ENCODE data around the gene VCPKMT. TPM values are rescaled to one million over a fixed set of nuclear protein-coding genes. Genes with fewer than 3 reads are reported as not detected.

Gene VCPKMT
- total RNA-seq, 4 donors from 2014 or later = 0.51 to 14.7 (median 10.9) TPM

GRCh38 chr14:50113381-50114035 is 2.9 kb downstream of the VCPKMT start:
- no peaks in the 10 kb centered on the region for H3K27me3 ChIP-seq
- intact Hi-C loops (cut with DNase I; ENCODE audit: low total_unique reads) = no loop called here
- H3K36me3 ChIP-seq = no peaks in the 10 kb centered on the region
- peaks cover 0 to 4% of the 10 kb centered on the region in 2 donors for H3K4me1 ChIP-seq
- H3K9me3 ChIP-seq = no peaks in the 10 kb centered on the region
- DNase-seq = no peak
- no peak overlapping the region for H3K27ac ChIP-seq
- TF ChIP-seq POLR2A (IDR thresholded peaks at IDR 0.05) (no peak), CTCF (IDR thresholded peaks at IDR 0.05) (no peak)
- no peak overlapping the region for H3K4me3 ChIP-seq

- no peak for TF ChIP-seq POLR2A (IDR thresholded peaks at IDR 0.05)
- TF ChIP-seq CTCF (IDR thresholded peaks at IDR 0.05) = no peak
- DNase-seq = no peak
- no peak overlapping the region for H3K27ac ChIP-seq
- intact Hi-C loops (cut with DNase I; ENCODE audit: low total_unique reads) = no loop called here
- H3K9me3 ChIP-seq = no peaks in the 10 kb centered on the region
- H3K36me3 ChIP-seq = no peaks in the 10 kb centered on the region
- no peaks in the 10 kb centered on the region for H3K27me3 ChIP-seq
- no peaks in the 10 kb centered on the region for H3K4me1 ChIP-seq
- H3K4me3 ChIP-seq = no peak overlapping the region
Observed at GRCh38 chr14:50110323-50111037, 5.9 kb downstream of the VCPKMT start.

GRCh38 chr14:50109342-50109741 is 7.0 kb downstream of the VCPKMT start:
- no peaks in the 10 kb centered on the region for H3K4me1 ChIP-seq
- H3K9me3 ChIP-seq = no peaks in the 10 kb centered on the region
- TF ChIP-seq CTCF (IDR thresholded peaks at IDR 0.05) (no peak), POLR2A (IDR thresholded peaks at IDR 0.05) (no peak)
- no peaks in the 10 kb centered on the region for H3K27me3 ChIP-seq
- H3K27ac ChIP-seq = no peak overlapping the region
- DNase-seq = no peak
- H3K4me3 ChIP-seq = no peak overlapping the region
- no peaks in the 10 kb centered on the region for H3K36me3 ChIP-seq
- intact Hi-C loops (cut with DNase I; ENCODE audit: low total_unique reads) = loop anchor here (10.0 kb wide), 2 partner anchors 215 to 245 kb away; partner anchors contain the start of gene ARF6

- Histone ChIP-seq H3K36me3 (no peaks in the 10 kb centered on the region), H3K27me3 (no peaks in the 10 kb centered on the region), H3K9me3 (no peaks in the 10 kb centered on the region), H3K27ac (no peak overlapping the region), H3K4me1 (no peaks in the 10 kb centered on the region), H3K4me3 (no peak overlapping the region)
- TF ChIP-seq POLR2A (IDR thresholded peaks at IDR 0.05) = no peak
- no peak for TF ChIP-seq CTCF (IDR thresholded peaks at IDR 0.05)
- no peak for DNase-seq
- intact Hi-C loops (cut with DNase I; ENCODE audit: low total_unique reads) = loop anchor here (10.0 kb wide), 2 partner anchors 213 to 243 kb away; partner anchors contain the start of gene ARF6
Observed at GRCh38 chr14:50107850-50108249, 8.5 kb downstream of the VCPKMT start.

GRCh38 chr14:50106178-50106577 is 10.2 kb downstream of the VCPKMT start:
- Histone ChIP-seq H3K27me3 (no peaks in the 10 kb centered on the region), H3K27ac (no peak overlapping the region), H3K4me3 (no peak overlapping the region), H3K9me3 (no peaks in the 10 kb centered on the region), H3K4me1 (no peaks in the 10 kb centered on the region), H3K36me3 (no peaks in the 10 kb centered on the region)
- intact Hi-C loops (cut with DNase I; ENCODE audit: low total_unique reads) = loop anchor here (10.0 kb wide), 2 partner anchors 211 to 241 kb away; partner anchors contain the start of gene ARF6
- no peak for DNase-seq
- TF ChIP-seq CTCF (IDR thresholded peaks at IDR 0.05) (no peak), POLR2A (IDR thresholded peaks at IDR 0.05) (no peak)

All from uterus (tissue), 4 donors.